Activated T-helper 2 cell treated with anti-CD3 and anti-CD28 coated beads, Interferon-gamma antibody, Interleukin-2, Interleukin-4, amounts not matched to agents 10 μg/mL and 5 μg/mL and 100 μg/mL, durations not matched to agents 14 hours and 24 hours and 36 hours (primary cell): ENCODE measurements around the gene HSPA1L. TPM values are rescaled to one million over a fixed set of nuclear protein-coding genes. Genes with fewer than 3 reads are reported as not detected.
"Not testable (repeated sequence)": the region's sequence is repeated elsewhere in the genome, so short reads cannot be mapped to it uniquely, and the experiment has no call there.

Experiments
- DNase-seq: peaks from one replicate; pipeline ENCODE4 v3.0.0; 2021; ENCODE audit warnings: low spot score
- H3K27ac Mint-ChIP-seq: one replicate; pipeline ENCODE4 v1.8.0; 2021; ENCODE audit warnings: mixed read lengths
- H3K27me3 Mint-ChIP-seq: one replicate; pipeline ENCODE4 v1.8.0; 2021; ENCODE audit warnings: low read depth, mixed read lengths
- H3K36me3 Mint-ChIP-seq: one replicate; pipeline ENCODE4 v1.8.0; 2021; ENCODE audit warnings: low read depth, mixed read lengths
- H3K4me1 Mint-ChIP-seq: one replicate; pipeline ENCODE4 v1.8.0; 2021; ENCODE audit warnings: low read depth, mixed read lengths
- H3K4me3 Mint-ChIP-seq: one replicate; pipeline ENCODE4 v1.8.0; 2021; ENCODE audit warnings: low read depth, mild to moderate bottlenecking, moderate library complexity, mixed read lengths
- H3K9me3 Mint-ChIP-seq: one replicate; pipeline ENCODE4 v1.8.0; 2021; ENCODE audit warnings: mixed read lengths
- intact Hi-C: fragments of 100-400 bp; cut with micrococcal nuclease; formaldehyde crosslinking; loops from one replicate; pipeline ENCODE4 v1.15.1; 2023
- total RNA-seq: library from RNA; stranded (reverse); gene quantifications from 2 replicates; pipeline ENCODE4 v1.2.3, GENCODE V29; 2022

The HSPA1L gene
- total RNA-seq, result 2.1 and 2.4 TPM in 2 replicates

- intact Hi-C loops, result loop anchor here (2.0 kb wide), 1 partner anchor 20 kb away; the partner anchor contains the start of gene VARS1
- H3K27ac Mint-ChIP-seq, result peak within 1 kb of the TSS; percentile 91
- H3K9me3 Mint-ChIP-seq, result no peaks in the 10 kb centered on the region
- H3K4me3 Mint-ChIP-seq, result peak within 1 kb of the TSS; percentile 87
- DNase-seq, result peak; percentile 70
- no peaks in the 10 kb centered on the region for H3K27me3 Mint-ChIP-seq
- peaks cover 25% of the 10 kb centered on the region for H3K36me3 Mint-ChIP-seq
- H3K4me1 Mint-ChIP-seq, result peaks cover 36% of the 10 kb centered on the region
Measured at GRCh38 chr6:31815025-31815838, at the start of gene HSPA1L, which contains the start of gene HSPA1A. Gene HSPA1L (minus strand): TSS chr6:31815283. CDS start chr6:31811972, 3,311 bp downstream. Gene HSPA1A (plus strand): TSS chr6:31815543. CDS start chr6:31815757, 214 bp downstream.

DNA sequence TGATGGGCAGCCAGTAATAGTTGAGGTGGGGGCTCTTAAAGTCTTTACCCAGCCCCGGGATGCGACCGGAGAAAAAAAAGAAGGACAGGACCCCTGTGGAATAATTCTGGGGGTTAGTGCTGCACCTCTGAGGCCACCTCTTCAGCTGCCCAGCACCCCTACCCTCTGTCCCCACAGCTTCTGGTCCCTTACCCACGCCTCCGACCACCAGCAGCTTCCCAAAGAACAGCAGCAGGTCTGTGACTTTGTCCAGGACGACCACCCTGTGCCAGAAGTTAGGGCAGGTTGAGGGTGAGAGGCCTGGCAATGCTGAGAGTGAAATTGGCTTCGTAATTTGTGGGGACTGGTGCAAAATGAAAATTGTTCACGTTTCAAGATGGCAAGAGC, 49.7 kb upstream of the HSPA1L start:
- H3K36me3 Mint-ChIP-seq, result peaks cover 4% of the 10 kb centered on the region
- no peaks in the 10 kb centered on the region for H3K9me3 Mint-ChIP-seq
- DNase-seq, result no peak
- peaks cover 13% of the 10 kb centered on the region for H3K4me1 Mint-ChIP-seq
- no peak overlapping the region for H3K27ac Mint-ChIP-seq
- intact Hi-C loops, result loop anchor here (5.0 kb wide), 1 partner anchor 43 kb away; no protein-coding TSS in a partner anchor
- H3K27me3 Mint-ChIP-seq, result no peaks in the 10 kb centered on the region
- peak overlapping the region; percentile 38 for H3K4me3 Mint-ChIP-seq

DNA sequence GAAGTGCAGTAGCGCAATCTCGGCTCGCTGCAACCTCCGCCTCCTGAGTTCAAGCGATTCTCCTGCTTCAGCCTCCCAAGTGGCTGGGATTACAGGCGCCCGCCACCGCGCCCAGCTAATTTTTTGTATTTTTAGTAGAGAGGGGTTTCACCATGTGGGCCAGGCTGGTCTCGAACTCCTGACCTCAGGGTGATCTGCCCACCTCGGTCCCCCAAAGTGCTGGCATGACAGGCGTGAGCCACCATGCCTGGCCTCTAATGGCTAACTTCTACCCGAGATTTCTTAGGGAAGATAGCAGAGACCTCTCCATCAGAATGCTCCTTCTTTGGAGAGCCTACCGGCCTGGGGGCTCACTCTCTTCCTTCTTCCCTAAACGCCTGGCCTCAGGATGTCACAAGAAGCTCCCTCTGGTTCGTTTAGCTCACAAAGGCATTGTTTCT, 49.1 kb upstream of the HSPA1L start:
- Mint-ChIP-seq H3K27ac (peak overlapping the region; percentile 93), H3K4me3 (peak overlapping the region; percentile 97), H3K4me1 (peaks cover 13% of the 10 kb centered on the region)
- not testable (repeated sequence) for H3K9me3 Mint-ChIP-seq, H3K36me3 Mint-ChIP-seq, DNase-seq, H3K27me3 Mint-ChIP-seq
- intact Hi-C loops, result loop anchor here (5.0 kb wide), 1 partner anchor 42 kb away; no protein-coding TSS in a partner anchor

- peak within 1 kb of the TSS; percentile 93 for H3K27ac Mint-ChIP-seq
- peak; percentile 100 for DNase-seq
- intact Hi-C loops, result loop anchor here (1.0 to 5.0 kb wide), 5 partner anchors 28 to 242 kb away; partner anchors contain the start of genes EHMT2 and PRRC2A
- H3K4me3 Mint-ChIP-seq, result peak within 1 kb of the TSS; percentile 97
- H3K27me3 Mint-ChIP-seq, result no peaks in the 10 kb centered on the region
- H3K36me3 Mint-ChIP-seq, result peaks cover 13% of the 10 kb centered on the region
- H3K9me3 Mint-ChIP-seq, result no peaks in the 10 kb centered on the region
- peaks cover 13% of the 10 kb centered on the region for H3K4me1 Mint-ChIP-seq
Measured at GRCh38 chr6:31862344-31863235, 47.5 kb upstream of the HSPA1L start, which contains the start of gene NEU1. Gene NEU1 (minus strand): TSS chr6:31862821. CDS start chr6:31862776, 45 bp downstream.

- Mint-ChIP-seq H3K4me1 (peaks cover 13% of the 10 kb centered on the region), H3K4me3 (peak overlapping the region; percentile 97), H3K27me3 (no peaks in the 10 kb centered on the region), H3K36me3 (peaks cover 13% of the 10 kb centered on the region), H3K9me3 (no peaks in the 10 kb centered on the region), H3K27ac (peak overlapping the region; percentile 93)
- no peak for DNase-seq
- intact Hi-C loops, result loop anchor here (2.0 to 5.0 kb wide), 2 partner anchors 35 to 40 kb away; partner anchors contain the start of gene EHMT2
Measured at GRCh38 chr6:31861919-31862343, 46.8 kb upstream of the HSPA1L start.

- peaks cover 13% of the 10 kb centered on the region for H3K4me1 Mint-ChIP-seq
- intact Hi-C loops, result loop anchor here (5.0 kb wide), 1 partner anchor 39 kb away; no protein-coding TSS in a partner anchor
- H3K9me3 Mint-ChIP-seq, result no peaks in the 10 kb centered on the region
- H3K27me3 Mint-ChIP-seq, result no peaks in the 10 kb centered on the region
- no peak for DNase-seq
- H3K27ac Mint-ChIP-seq, result no peak overlapping the region
- peak overlapping the region; percentile 97 for H3K4me3 Mint-ChIP-seq
- peaks cover 13% of the 10 kb centered on the region for H3K36me3 Mint-ChIP-seq
Measured at GRCh38 chr6:31861150-31861549, 46.1 kb upstream of the HSPA1L start.

- Mint-ChIP-seq H3K4me1 (peaks cover 13% of the 10 kb centered on the region), H3K36me3 (peaks cover 13% of the 10 kb centered on the region), H3K27me3 (no peaks in the 10 kb centered on the region), H3K4me3 (no peak overlapping the region), H3K9me3 (no peaks in the 10 kb centered on the region), H3K27ac (no peak overlapping the region)
- no peak for DNase-seq
- intact Hi-C loops, result loop anchor here (5.0 kb wide), 1 partner anchor 38 kb away; no protein-coding TSS in a partner anchor
Measured at GRCh38 chr6:31860349-31860748, 45.3 kb upstream of the HSPA1L start.

DNA sequence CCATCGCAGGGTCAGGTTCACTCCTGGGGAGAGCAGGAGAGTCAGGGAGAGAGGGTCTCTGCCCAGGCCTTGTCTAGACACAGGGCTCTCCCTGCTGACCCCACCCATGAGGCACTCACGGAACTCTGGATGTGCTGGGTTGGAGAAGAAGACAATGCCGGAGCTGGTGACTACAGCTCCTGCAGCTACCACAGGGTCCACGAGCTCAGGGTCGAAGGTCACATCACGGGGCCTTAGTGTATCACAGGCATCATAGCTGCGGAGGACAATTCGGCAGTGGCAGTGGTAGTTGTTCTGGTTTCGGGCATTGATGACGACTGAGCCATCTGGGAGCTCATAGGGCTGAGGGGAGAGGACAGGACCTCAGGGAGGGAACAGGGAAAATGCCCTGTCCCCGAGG, 44.8 kb upstream of the HSPA1L start:
- Mint-ChIP-seq H3K9me3 (no peaks in the 10 kb centered on the region), H3K27ac (no peak overlapping the region), H3K4me3 (peak overlapping the region; percentile 6), H3K36me3 (peaks cover 13% of the 10 kb centered on the region), H3K4me1 (peaks cover 11% of the 10 kb centered on the region), H3K27me3 (no peaks in the 10 kb centered on the region)
- intact Hi-C loops, result loop anchor here (5.0 kb wide), 1 partner anchor 38 kb away; no protein-coding TSS in a partner anchor
- DNase-seq, result no peak

DNA sequence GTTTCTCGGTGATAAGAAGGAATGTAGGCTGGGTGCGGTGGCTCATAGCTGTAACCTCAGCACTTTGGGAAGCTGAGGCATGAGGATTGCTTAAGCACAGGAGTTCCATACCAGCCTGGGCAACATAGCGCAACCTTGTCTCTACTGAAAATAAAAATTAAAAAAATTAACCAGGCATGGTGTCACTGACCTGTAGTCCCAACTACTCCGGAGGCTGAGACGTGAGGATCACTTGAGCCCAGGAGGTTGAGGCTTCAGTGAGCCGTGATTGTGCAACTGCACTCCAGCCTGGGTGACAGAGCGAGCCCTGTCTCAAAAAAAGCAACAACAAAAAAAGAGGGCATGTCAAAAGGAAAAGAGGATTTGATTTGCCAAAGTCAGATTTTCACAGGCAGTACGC, 43.6 kb upstream of the HSPA1L start:
- Mint-ChIP-seq H3K36me3 (peaks cover 13% of the 10 kb centered on the region), H3K27ac (no peak overlapping the region), H3K27me3 (no peaks in the 10 kb centered on the region), H3K4me1 (peaks cover 7% of the 10 kb centered on the region), H3K9me3 (no peaks in the 10 kb centered on the region), H3K4me3 (no peak overlapping the region)
- no peak for DNase-seq
- intact Hi-C loops, result no loop called here

DNA sequence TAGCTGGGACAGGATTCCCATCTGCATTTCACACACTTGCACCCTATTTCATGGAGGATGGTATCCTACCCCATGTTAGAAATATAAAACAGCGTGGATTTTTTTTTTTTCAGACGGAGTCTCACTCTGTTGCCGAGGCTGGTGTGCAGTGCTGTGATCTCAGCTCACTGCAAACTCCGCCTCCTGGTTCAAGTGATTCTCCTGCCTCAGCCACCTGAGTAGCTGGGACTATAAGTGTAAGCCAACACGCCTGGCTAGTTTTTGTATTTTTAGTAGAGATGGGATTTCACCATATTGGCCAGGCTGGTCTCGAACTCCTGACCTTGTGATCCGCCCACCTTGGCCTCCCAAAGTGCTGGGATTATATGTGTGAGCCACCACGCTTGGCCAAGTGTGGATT, 42.7 kb upstream of the HSPA1L start:
- H3K27ac Mint-ChIP-seq, DNase-seq, H3K27me3 Mint-ChIP-seq, intact Hi-C loops, H3K4me3 Mint-ChIP-seq, H3K4me1 Mint-ChIP-seq, H3K9me3 Mint-ChIP-seq: not testable (repeated sequence)
- peaks cover 13% of the 10 kb centered on the region for H3K36me3 Mint-ChIP-seq

DNA sequence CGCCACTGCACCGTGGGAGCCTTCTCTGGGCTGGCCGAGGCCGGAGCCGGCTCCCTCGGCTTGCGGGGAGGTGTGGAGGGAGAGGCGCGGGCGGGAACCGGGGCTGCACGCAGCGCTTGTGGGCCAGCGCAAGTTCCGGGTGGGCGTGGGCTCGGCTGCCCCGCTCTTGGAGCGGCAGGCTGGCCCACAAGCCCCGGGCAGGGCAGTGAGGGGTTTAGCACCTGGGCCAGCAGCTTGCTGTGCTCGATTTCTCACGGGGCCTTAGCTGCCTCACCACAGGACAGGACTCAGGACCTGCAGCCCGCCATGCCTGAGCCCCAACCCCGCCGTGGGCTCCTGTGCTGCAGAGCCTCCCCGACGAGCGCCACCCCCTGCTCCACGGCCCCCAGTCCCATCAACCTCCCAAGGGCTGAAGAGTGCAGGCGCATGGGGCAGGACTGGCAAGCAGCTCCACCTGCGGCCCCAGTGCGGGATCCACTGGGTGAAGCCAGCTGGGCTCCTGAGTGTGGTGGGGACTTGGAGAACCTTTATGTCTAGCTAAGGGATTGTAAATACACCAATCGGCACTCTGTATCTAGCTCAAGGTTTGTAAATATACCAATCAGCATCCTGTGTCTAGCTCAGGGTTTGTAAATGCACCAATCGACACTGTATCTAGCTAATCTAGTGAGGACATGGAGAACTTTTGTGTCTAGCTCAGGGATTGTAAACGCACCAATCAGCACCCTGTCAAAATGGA, 37.1 kb upstream of the HSPA1L start:
- DNase-seq, H3K4me1 Mint-ChIP-seq, H3K9me3 Mint-ChIP-seq, intact Hi-C loops, H3K27me3 Mint-ChIP-seq, H3K27ac Mint-ChIP-seq, H3K36me3 Mint-ChIP-seq, H3K4me3 Mint-ChIP-seq: not testable (repeated sequence)

DNA sequence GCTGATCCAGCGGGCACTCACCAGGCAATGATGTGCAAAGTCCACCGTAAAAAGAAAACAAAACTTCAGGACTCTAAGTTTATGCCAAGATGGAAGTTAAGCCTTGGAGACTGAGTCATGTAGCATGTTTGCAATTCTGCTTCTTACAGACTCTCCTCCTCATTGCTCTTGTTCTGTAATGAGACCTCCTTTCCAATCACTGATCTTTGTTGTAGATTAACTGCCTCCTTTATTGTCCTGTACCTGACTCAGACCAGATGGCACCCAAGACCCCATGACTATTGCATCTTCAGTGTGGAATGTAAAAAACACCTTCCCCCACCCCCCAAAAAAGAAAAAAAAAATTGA, 36.4 kb upstream of the HSPA1L start:
- no peaks in the 10 kb centered on the region for H3K4me1 Mint-ChIP-seq
- no peak overlapping the region for H3K27ac Mint-ChIP-seq
- DNase-seq, result no peak
- no peaks in the 10 kb centered on the region for H3K9me3 Mint-ChIP-seq
- intact Hi-C loops, result no loop called here
- H3K27me3 Mint-ChIP-seq, result no peaks in the 10 kb centered on the region
- H3K4me3 Mint-ChIP-seq, result no peak overlapping the region
- no peaks in the 10 kb centered on the region for H3K36me3 Mint-ChIP-seq
